ENCODE data around the gene PGAP1. TPM values are rescaled to one million over a fixed set of nuclear protein-coding genes. Genes with fewer than 3 reads are reported as not detected.

Gene PGAP1
- total RNA-seq, 1 donor = 11.7 TPM

DNA sequence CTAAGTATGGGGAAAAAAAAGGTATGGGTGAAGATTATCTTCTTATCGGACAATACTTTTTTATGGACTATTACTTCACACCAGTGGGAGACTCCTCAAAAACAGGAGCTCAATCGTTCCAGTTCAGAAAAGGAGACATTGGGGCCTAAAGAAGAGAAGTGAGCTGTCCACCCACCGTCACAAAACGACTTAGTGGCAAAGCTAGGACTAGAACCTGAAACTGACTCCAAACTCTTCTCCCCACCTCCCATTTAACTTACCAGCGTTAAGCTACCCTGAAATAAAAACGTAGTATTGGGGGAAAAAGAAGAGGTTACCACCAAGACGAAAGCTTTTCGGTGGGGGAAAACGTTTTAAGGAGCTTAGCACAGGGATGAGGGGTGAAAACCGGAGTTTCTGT, 127.5 kb downstream of the PGAP1 start:
- DNase-seq (ENCODE audit: low read depth) = peak; percentile 27
- peak overlapping the region; percentile 70 for H3K4me3 ChIP-seq (ENCODE audit: low read depth, low read length)
- TF ChIP-seq, protein P1, sequence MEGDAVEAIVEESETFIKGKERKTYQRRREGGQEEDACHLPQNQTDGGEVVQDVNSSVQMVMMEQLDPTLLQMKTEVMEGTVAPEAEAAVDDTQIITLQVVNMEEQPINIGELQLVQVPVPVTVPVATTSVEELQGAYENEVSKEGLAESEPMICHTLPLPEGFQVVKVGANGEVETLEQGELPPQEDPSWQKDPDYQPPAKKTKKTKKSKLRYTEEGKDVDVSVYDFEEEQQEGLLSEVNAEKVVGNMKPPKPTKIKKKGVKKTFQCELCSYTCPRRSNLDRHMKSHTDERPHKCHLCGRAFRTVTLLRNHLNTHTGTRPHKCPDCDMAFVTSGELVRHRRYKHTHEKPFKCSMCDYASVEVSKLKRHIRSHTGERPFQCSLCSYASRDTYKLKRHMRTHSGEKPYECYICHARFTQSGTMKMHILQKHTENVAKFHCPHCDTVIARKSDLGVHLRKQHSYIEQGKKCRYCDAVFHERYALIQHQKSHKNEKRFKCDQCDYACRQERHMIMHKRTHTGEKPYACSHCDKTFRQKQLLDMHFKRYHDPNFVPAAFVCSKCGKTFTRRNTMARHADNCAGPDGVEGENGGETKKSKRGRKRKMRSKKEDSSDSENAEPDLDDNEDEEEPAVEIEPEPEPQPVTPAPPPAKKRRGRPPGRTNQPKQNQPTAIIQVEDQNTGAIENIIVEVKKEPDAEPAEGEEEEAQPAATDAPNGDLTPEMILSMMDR (IDR thresholded peaks at IDR 0.05; ENCODE audit: insufficient read depth, low read depth, low read length) = no peak

DNA sequence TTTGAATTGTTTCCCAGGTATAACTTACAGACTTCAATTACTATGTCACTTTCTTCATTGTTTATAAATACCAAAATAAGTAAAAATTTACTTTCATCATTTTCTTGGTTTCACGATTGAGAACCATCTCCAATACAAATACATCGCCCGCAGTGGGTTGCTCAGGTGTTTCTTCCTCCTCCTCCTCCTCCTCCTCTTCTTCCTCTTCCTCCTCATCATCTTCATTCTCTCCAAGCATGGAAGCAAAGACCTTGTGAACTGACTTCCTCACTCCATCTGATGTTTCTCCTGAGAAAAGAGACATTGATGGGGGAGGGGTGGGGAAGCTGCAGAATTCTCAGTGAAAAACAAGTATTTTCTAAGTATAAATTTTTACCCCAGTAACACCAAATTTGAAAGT, 133.6 kb downstream of the PGAP1 start:
- H3K4me3 ChIP-seq (ENCODE audit: low read depth, low read length) = no peak overlapping the region
- DNase-seq (ENCODE audit: low read depth) = no peak
- TF ChIP-seq, protein P1 (IDR thresholded peaks at IDR 0.05; ENCODE audit: insufficient read depth, low read depth, low read length) = no peak

DNA sequence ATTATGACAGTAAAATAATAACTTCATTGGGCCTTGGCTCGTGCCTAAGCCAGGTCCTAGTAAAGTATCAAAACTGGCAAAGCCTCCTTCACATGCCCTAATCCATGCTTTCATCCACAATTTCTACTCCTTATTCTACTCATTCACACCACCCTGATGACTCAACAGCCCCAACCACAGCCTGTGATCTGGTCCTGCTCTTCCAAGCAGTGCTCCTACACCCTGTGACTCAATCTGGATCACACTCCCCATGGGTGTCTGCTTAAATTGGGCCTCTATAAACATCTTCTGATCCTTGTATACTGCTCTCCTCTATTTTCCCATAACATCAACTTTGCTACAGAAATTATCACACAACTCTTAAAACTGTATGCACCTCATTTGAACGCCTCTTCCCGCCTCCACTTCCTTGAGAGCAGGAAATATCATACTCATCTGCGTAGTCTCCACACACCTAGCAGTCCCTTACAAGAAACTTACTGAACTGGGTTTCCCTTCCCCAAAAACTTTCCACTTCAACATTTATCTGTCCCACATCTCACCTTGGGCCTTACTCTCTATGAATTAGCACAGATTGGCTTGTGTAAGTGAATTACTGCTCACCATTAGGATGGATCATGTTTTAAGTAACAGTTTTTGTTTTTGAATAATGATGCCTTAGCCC, 142.9 kb downstream of the PGAP1 start:
- H3K4me3 ChIP-seq (ENCODE audit: low read depth, low read length) = no peak overlapping the region
- DNase-seq (ENCODE audit: low read depth) = peak; percentile 22
- TF ChIP-seq, protein P1 (IDR thresholded peaks at IDR 0.05; ENCODE audit: insufficient read depth, low read depth, low read length) = no peak

Small RNA genes lying within 50 kb of the gene (small RNA-seq; reads per million reads assigned to genes)
- not detected for gene AC012486.1

Other genes with a start within 250 kb of the PGAP1 start
- gene GTF3C3, start 127.0 kb downstream of the PGAP1 start, total RNA-seq = 42.5 and 53.5 TPM in 2 replicates
- under 0.01 TPM in 1 of 2 replicates, not detected in the other for gene C2orf66, start 117.4 kb downstream of the PGAP1 start, total RNA-seq

Measured in fibroblast of villous mesenchyme (primary cell).